HG02852 (cell line): ENCODE results near the gene GDPGP1.
"Not testable (repeated sequence)": the region's sequence is repeated elsewhere in the genome, so short reads cannot be mapped to it uniquely, and the experiment has no call there.

Experiments used
- ATAC-seq: cut with Tn5 transposase; IDR thresholded peaks from one replicate; pipeline ENCODE4 v1.9.1; 2021; ENCODE audit warnings: mild to moderate bottlenecking, moderate library complexity; ENCODE audit not compliant: unreplicated experiment

The GDPGP1 gene

DNA sequence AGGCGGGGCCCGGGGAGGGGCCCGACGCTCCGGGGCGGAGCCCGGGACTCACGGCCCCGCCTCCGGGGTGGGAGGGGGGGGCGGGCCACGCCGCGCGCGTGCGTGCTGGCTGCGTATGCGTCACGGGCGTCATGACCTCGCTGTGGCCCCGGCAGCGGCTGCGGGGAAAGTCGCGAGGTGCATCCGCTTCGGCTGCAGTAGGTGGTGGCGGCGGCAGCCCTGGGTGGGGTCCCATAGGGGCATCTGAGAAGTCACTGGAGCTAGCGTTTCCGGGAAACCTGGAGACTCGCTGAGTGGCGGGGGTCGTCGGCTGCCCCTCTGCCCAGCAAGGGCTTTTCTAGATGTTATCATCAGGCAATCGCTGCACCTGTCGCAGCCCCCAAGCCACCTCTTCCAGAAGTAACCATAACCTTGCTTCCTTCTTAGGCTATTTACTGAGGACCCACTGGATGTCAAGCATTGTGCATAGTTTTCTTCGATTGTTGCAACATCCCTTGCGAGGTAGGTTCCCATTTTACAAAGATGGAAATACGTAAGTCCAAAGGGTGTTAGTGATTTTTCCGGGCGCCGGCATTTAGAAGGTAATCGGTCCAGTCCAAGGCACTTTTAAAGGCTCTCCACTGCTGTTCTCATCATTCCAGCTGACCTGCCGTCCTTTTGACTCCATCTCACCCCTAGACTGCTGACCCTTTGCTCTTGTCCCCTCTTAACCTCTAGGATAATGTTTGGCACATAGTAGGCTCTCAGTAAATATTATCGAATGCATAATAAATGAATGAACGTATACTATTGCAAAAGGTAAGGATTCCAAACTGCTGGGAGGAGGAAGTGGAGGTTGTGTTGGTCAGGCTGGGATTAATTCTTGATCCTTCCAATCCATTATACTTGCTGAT is at the start of gene GDPGP1:
TSS of gene GDPGP1 (plus strand) at position 114 of the 893 bp plus-strand sequence. CDS start 6,700 bp downstream, outside the sequence.
- peak; percentile 54 for ATAC-seq

DNA sequence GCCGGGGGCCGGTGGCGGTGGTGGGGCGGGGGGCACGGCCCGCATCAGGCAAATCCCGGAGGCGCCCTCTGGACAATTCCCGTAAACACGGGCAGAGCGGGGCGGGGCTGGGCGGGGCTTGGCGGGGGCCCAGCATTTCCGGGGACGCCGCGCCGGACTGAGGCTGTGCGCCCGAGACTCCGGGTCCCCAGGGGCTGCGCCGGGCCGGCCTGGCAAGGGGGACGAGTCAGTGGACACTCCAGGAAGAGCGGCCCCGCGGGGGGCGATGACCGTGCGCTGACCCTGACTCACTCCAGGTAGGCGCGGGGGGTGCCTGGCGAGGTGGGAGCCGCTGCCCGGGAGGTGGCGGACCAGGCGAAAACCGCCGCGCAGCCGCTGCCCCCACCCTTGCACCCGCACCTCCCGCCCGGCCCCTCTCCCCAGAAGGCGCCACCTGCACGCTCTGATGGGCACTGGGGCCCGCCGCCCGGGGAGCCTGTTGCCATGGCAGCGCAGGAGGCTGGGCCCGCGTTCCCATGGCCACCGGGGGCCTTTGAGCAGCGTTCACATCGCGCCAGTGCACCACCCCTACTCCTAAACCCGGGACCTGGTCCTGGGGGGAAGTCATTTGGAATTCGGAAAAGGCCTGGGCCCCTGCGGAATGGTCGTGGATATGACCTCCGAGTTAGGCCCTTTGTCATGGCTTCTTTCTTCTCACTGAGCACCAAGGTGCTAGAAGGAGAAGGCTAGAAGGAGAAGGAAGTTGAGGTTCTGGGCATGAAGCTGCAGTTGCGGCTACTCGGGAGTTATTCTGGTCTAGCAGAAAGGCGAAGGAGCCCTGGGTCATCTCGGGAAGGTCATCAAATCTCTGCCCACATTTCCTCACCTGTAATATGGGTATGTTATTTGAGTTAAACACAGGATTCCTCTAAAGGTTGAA is 49.0 kb upstream of the GDPGP1 start:
- peak; percentile 54 for ATAC-seq

- ATAC-seq = no peak
Observed at GRCh38 chr15:90187257-90187868, 46.6 kb upstream of the GDPGP1 start.

- not testable (repeated sequence) for ATAC-seq
Observed at GRCh38 chr15:90188065-90188464, 45.9 kb upstream of the GDPGP1 start.

DNA sequence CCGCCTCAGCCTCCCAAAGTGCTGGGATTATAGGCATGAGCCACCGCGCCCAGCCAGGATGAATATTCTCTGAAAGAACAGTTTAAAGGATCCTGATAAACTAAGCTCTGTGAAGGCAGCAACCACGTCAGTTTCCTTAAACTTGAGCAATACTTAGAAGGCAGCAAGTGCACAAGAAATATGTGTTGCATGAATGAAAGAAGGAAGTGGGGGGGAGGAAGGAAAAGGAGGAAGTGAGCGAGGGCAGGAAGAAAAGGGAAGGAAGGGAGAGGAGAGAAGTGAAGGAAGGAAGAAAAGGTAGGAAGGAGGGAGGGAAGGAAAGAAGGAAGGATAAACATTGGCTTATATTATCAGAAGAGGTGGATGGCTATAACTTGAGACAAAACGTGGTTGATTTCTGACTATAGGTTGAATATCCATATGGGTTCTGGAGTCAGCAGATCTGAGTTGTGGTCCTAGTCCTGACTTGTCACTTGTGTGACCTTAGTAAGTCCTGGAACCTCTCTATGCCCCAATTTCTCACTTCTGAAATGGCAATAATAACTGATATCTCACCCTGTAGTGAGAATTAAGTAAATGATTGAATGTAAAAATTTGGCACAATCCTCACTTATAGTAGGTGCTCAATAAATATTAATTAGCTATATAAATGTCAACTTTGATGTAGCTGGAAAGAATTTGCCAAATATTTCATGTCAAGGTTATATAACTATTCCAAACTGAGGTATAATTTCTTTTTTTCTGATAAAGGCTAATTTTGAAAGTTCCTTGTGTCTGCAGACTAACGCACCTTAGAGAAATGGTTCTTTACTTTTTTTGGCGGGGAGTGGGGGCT is 44.9 kb upstream of the GDPGP1 start:
- ATAC-seq = no peak

DNA sequence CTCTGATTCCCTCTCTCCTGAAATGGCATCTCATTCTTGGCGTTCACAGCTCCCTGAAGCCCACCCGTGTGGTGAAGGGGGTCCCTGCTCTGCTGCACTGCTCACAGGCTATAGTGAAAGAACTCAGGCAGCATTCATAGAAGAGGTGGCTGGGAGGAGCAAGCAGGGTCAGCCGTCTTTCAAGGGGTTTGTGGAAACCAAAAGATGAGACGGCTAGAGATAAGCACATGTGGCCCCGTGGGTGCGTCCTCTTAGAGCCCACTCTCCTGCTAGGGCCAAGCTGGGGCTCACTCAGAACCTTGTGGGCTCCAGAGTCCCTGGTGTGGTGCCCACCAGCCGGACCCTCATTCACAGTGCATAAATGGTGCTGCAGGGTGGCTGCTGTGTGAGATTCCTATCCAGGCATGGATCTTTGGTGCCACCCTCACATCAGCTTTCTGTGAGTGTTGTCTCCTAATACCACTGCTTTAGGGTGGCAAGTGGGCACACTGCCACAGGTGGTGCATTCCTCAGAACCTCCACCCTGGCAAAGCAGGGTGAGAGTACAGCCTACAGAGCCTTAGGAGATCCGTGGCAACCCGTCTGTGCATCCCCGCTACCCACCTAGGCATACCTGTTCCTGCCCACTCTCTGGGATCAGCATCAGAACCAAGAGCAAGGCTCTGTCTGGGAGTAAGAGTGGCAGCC is 44.1 kb upstream of the GDPGP1 start:
- no peak for ATAC-seq

GRCh38 chr15:90190606-90191343 is 43.2 kb upstream of the GDPGP1 start:
- peak; percentile 53 for ATAC-seq

GRCh38 chr15:90191344-90191687 is 42.7 kb upstream of the GDPGP1 start:
- peak; percentile 23 for ATAC-seq

DNA sequence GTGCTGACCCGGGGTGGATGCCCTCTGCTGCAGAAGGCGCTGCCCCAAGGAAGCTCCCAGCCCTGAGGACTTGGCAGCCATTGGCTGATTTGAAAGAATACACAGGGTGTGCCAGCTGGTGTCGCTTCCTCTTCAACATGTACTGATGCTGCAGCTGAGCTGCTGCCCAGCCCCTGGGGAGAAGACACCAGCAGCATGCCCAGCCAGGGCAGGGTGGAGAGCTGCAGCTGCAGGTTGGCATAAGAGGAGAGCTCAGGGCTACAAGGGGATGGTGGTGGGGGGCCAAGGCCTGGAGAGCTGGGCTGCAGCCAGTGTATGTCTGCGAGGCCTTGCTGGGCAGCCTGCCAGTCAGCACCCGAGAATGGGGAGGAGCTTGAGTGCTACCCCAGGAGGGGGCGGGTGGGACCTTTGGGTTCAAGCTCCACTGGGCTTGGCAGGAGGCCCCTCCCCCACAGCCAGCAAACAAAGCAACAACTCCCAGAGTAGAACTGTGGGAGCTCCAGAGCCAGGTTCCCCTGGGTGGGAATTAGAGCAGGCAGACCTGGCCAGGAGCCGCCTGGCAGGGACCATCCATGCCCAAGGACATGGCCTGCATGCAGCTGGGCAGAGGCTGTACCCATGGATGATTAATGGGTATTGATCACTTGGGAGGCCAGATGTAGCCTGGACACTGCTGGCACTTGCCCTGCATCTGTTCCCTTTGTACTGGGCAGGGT is 42.1 kb upstream of the GDPGP1 start:
- no peak for ATAC-seq

DNA sequence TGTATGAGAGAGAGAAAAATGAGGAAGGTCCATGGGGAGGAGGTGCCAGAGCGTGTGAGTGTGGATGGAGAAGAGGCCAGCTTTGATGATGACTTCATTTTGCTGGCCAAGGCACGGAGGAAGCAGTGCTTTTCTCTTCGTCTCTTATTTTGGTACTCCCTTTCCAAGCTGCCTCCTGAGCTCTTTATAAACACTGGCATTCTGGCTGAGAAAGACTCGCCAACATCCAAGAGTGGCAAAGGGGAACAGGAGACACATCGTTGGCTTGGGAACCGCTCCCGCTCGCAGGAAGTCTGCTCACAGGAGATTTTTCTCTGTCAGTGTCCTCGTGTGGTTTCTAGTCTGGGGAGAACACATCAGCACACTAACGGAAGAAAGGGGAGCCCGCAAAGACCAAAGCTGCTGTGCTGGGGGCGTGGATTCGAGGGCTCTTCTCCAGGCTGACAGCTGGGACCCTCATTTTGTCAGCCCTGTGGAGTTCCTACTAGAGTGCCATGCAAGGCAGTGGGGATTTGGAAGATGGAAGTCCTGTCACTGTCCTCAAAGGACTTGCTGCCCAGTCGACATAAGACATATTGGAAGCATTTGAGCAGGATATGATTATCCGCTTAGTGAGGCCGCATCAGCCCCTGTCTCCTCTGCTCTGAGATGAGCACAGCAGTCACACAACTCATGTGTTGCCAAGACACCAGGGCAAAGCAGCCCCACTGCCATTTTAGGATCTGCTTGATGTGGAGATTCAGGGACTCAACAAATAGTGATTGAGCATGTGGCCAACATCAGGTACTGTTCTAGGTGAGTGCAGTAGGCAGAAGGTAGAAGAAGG is 40.8 kb upstream of the GDPGP1 start:
- no peak for ATAC-seq

GRCh38 chr15:90194655-90195054 is 39.4 kb upstream of the GDPGP1 start:
- ATAC-seq = no peak

- ATAC-seq = peak; percentile 23
Observed at GRCh38 chr15:90200534-90201129, 33.4 kb upstream of the GDPGP1 start.

GRCh38 chr15:90201130-90201943 is 32.7 kb upstream of the GDPGP1 start, which contains the start of gene SEMA4B:
SEMA4B (plus strand) TSS chr15:90201330; CDS start chr15:90201579, 249 bp downstream.
- peak; percentile 84 for ATAC-seq

GRCh38 chr15:90201944-90202375 is 32.0 kb upstream of the GDPGP1 start:
- ATAC-seq = no peak

GRCh38 chr15:90202929-90203328 is 31.1 kb upstream of the GDPGP1 start:
- no peak for ATAC-seq

GRCh38 chr15:90203473-90203872 is 30.5 kb upstream of the GDPGP1 start:
- no peak for ATAC-seq
